ENCODE measurements around the gene GUCY2F.

GUCY2F gene

GRCh38 chrX:109481986-109482385 lies at the start of gene GUCY2F:
Gene GUCY2F, minus strand, starts transcription at chrX:109482086. Its CDS starts 6,150 bp downstream, at chrX:109475936.
- DNase-seq, result no peak

- no peak for DNase-seq
Observed at GRCh38 chrX:109519001-109519400, 37.1 kb upstream of the GUCY2F start.

GRCh38 chrX:109511113-109511512 lies 29.2 kb upstream of the GUCY2F start:
- DNase-seq, result no peak

- no peak for DNase-seq
Observed at GRCh38 chrX:109508915-109509314, 27.0 kb upstream of the GUCY2F start.

- DNase-seq, result no peak
Observed at GRCh38 chrX:109501176-109501575, 19.3 kb upstream of the GUCY2F start.

GRCh38 chrX:109498434-109498833 lies 16.5 kb upstream of the GUCY2F start:
- no peak for DNase-seq

- no peak for DNase-seq
Observed at GRCh38 chrX:109489174-109489573, 7.3 kb upstream of the GUCY2F start.

- no peak for DNase-seq
Observed at GRCh38 chrX:109487640-109488039, 5.8 kb upstream of the GUCY2F start.

GRCh38 chrX:109485470-109486340 lies 3.8 kb upstream of the GUCY2F start:
- no peak for DNase-seq

GRCh38 chrX:109484886-109485285 lies 3.0 kb upstream of the GUCY2F start:
- no peak for DNase-seq

GRCh38 chrX:109475174-109475891 lies 6.6 kb downstream of the GUCY2F start:
- no peak for DNase-seq

GRCh38 chrX:109472939-109473735 lies 8.7 kb downstream of the GUCY2F start:
- DNase-seq, result no peak

- DNase-seq, result no peak
Observed at GRCh38 chrX:109464231-109464630, 17.7 kb downstream of the GUCY2F start.

- DNase-seq, result no peak
Observed at GRCh38 chrX:109463784-109464183, 18.1 kb downstream of the GUCY2F start.

- DNase-seq, result no peak
Observed at GRCh38 chrX:109448282-109448938, 33.5 kb downstream of the GUCY2F start.

GRCh38 chrX:109441266-109441665 lies 40.6 kb downstream of the GUCY2F start:
- no peak for DNase-seq

- no peak for DNase-seq
Observed at GRCh38 chrX:109440475-109440874, 41.4 kb downstream of the GUCY2F start.

GRCh38 chrX:109409181-109409580 lies 72.7 kb downstream of the GUCY2F start:
- no peak for DNase-seq

- no peak for DNase-seq
Observed at GRCh38 chrX:109403922-109404321, 78.0 kb downstream of the GUCY2F start.

GRCh38 chrX:109399831-109400230 lies 82.1 kb downstream of the GUCY2F start:
- no peak for DNase-seq

GRCh38 chrX:109398833-109399232 lies 83.1 kb downstream of the GUCY2F start:
- no peak for DNase-seq

GRCh38 chrX:109398061-109398460 lies 83.8 kb downstream of the GUCY2F start:
- DNase-seq, result no peak

GRCh38 chrX:109393859-109394258 lies 88.0 kb downstream of the GUCY2F start:
- no peak for DNase-seq
